Measurements from ENCODE around the gene SLC22A5. TPM values are rescaled to one million over a fixed set of nuclear protein-coding genes. Genes with fewer than 3 reads are reported as not detected.

Gene SLC22A5
- total and polyA plus RNA-seq, 11 donors = 7.5 to 50.1 (median 13.5) TPM

DNA sequence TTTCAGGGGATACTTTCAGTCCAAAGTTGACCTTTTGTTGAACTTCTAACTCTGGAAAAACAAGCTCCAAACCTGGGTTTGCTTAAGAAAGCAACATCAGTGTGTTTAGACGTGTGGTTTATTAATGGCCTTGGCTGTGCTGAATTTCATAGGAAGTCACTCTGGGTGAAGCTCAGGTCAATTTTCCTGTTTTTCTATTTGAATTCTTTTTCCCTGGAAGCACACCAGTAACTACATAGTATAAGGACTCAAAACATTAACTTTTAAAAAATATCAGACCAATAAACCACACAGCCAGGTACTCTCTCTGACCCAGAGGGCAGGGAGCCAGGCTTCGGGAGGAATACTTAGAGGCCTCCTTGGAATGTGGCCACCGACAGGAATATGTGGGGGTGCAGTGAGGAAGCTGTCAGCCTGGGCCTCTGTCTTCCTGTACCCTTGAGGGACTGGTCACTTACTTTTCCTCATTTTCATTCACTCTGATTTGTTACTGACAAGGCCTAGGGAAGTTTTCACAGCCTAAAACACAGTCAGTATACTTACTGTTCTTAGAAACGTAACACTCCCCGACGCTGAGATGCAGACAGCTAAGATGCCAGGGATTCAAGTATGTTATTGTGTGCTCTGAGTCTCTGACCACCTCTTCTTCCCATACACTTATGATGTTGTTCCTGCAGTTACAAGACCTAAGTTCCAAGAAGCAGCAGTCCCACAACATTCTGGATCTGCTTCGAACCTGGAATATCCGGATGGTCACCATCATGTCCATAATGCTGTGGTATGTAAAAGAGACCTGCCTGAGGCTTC is 18.9 kb downstream of the SLC22A5 start:
- Histone ChIP-seq H3K4me1 (peaks cover 0 to 63% (median 49%) of the 10 kb centered on the region in 12 donors), H3K27me3 (no peaks in the 10 kb centered on the region), H3K9me3 (no peaks in the 10 kb centered on the region), H3K36me3 (peaks cover 0 to 31% (median 13%) of the 10 kb centered on the region in 9 donors), H3K27ac (peak overlapping the region; percentile 69 to 90 (median 86)), H3K4me3 (no peak overlapping the region)
- TF ChIP-seq, protein P1, sequence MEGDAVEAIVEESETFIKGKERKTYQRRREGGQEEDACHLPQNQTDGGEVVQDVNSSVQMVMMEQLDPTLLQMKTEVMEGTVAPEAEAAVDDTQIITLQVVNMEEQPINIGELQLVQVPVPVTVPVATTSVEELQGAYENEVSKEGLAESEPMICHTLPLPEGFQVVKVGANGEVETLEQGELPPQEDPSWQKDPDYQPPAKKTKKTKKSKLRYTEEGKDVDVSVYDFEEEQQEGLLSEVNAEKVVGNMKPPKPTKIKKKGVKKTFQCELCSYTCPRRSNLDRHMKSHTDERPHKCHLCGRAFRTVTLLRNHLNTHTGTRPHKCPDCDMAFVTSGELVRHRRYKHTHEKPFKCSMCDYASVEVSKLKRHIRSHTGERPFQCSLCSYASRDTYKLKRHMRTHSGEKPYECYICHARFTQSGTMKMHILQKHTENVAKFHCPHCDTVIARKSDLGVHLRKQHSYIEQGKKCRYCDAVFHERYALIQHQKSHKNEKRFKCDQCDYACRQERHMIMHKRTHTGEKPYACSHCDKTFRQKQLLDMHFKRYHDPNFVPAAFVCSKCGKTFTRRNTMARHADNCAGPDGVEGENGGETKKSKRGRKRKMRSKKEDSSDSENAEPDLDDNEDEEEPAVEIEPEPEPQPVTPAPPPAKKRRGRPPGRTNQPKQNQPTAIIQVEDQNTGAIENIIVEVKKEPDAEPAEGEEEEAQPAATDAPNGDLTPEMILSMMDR (IDR thresholded peaks at IDR 0.05) = no peak
- no peak for TF ChIP-seq POLR2A (IDR thresholded peaks at IDR 0.05)
- DNase-seq = peak in 2 of 5 donors; percentile 55 to 57
- WGBS, 4 donors = 35 to 49% (median 42%) methylated on average over 8 of the region's 8 CpGs
- intact Hi-C loops (cut with DNase I) = loop anchor here in 7 of 10 donors (2.0 to 10.0 kb wide), 8 partner anchors 20 to 496 kb away; partner anchors contain the start of gene IL3 (in 2 of the 7)
- peak in 1 of 4 donors; percentile 21 for ATAC-seq

DNA sequence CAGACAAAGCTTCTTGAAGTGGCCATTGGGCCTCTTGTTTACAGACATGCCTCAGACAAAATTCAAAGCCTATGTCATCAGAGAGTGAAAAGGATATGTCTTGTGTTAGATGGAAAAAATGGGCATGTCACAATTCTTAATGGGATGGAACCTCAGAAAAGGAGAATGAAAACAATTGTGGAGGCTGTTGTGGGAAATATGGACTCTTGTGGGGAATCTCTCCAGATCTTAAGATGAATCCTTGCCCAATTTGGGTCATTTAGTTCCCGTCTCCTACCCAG is 19.5 kb downstream of the SLC22A5 start:
- WGBS, 4 donors = 83 to 92% (median 89%) methylated on average over 1 of the region's 1 CpG
- peak overlapping the region; percentile 55 to 90 (median 86) for H3K27ac ChIP-seq
- peaks cover 0 to 36% (median 18%) of the 10 kb centered on the region in 9 donors for H3K36me3 ChIP-seq
- no peak for ATAC-seq
- DNase-seq = no peak
- intact Hi-C loops (cut with DNase I) = loop anchor here in 7 of 10 donors (2.0 to 10.0 kb wide), 8 partner anchors 20 to 496 kb away; partner anchors contain the start of gene IL3 (in 2 of the 7)
- H3K27me3 ChIP-seq = no peaks in the 10 kb centered on the region
- peaks cover 0 to 63% (median 49%) of the 10 kb centered on the region in 12 donors for H3K4me1 ChIP-seq
- no peak overlapping the region for H3K4me3 ChIP-seq
- no peaks in the 10 kb centered on the region for H3K9me3 ChIP-seq
- no peak for TF ChIP-seq POLR2A (IDR thresholded peaks at IDR 0.05)
- TF ChIP-seq, protein P1 (IDR thresholded peaks at IDR 0.05) = no peak

DNA sequence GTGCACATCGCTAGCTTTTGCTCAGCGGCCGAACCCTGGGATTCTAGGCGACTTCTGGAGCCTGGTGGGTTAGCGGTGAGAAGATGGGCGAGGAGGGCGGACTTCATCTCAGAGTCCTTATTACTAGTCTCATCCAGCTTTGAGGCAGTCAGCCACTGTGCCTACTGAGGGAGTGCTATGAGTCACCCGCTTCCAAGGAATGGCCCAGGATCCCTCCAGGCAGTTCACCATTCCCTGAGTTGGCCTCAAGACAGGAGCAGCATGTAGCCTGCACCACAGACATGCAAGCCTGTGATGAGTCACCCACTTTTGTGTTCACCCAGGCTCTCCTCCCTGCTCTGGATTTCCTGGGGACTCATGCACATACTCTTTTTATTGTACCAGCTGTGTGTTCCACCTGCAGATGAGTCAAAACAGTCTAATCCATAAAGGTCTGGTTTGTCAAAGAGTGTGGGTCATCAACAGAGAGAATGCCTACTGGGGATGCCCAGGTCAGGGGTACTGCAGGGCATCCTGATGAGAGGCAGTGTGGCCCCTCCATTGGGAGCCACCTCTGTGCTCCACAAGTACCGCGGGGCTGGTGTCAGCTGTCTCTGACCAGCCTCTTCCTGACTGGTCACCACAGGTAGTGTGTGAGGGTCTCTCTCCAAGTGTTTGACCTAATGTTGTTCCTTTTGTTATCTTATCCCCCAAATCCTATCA is 20.2 kb downstream of the SLC22A5 start:
- H3K9me3 ChIP-seq = no peaks in the 10 kb centered on the region
- H3K27ac ChIP-seq = peak overlapping the region in 9 of 12 donors; percentile 77 to 90 (median 86)
- intact Hi-C loops (cut with DNase I) = loop anchor here in 7 of 10 donors (2.0 to 10.0 kb wide), 8 partner anchors 19 to 495 kb away; partner anchors contain the start of gene IL3 (in 2 of the 7)
- TF ChIP-seq POLR2A (IDR thresholded peaks at IDR 0.05) = no peak
- TF ChIP-seq, protein P1 (IDR thresholded peaks at IDR 0.05) = no peak
- no peak overlapping the region for H3K4me3 ChIP-seq
- DNase-seq (peak in 1 of 5 donors; percentile 78), ATAC-seq (peak in 2 of 4 donors; percentile 12 to 25)
- 96 to 97% (median 97%) methylated on average over 9 to 10 of the region's 10 CpGs for WGBS, 4 donors
- H3K27me3 ChIP-seq = no peaks in the 10 kb centered on the region
- H3K36me3 ChIP-seq = peaks cover 0 to 36% (median 20%) of the 10 kb centered on the region in 9 donors
- H3K4me1 ChIP-seq = peaks cover 0 to 63% (median 49%) of the 10 kb centered on the region in 12 donors

DNA sequence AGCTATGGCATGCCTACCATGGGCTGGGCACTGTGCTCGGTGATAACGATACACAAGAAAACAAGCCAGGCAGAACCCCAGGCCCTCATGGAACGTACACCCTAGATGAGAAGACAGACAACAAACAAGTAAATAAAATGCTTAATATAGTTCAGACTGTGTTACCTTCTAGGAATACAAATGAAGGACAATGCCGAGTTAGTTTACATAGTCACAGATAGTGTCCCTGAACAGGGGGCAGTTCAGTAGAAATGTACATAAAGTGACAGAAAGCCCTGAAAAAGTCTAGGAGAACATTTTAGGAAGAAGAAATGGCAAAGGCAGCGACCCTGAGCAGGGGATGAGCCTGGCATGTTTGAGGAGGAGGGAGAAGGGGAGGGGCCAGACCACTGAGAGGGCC is 21.7 kb downstream of the SLC22A5 start:
- Histone ChIP-seq H3K27ac (no peak overlapping the region), H3K36me3 (peaks cover 0 to 46% (median 26%) of the 10 kb centered on the region in 9 donors), H3K4me3 (no peak overlapping the region), H3K9me3 (no peaks in the 10 kb centered on the region), H3K27me3 (no peaks in the 10 kb centered on the region), H3K4me1 (peaks cover 0 to 48% (median 41%) of the 10 kb centered on the region in 12 donors)
- intact Hi-C loops (cut with DNase I) = loop anchor here in 1 of 10 donors (2.0 kb wide), 1 partner anchor 18 kb away; no protein-coding TSS in a partner anchor
- ATAC-seq = no peak
- TF ChIP-seq, protein P1 (IDR thresholded peaks at IDR 0.05) = no peak
- no peak for TF ChIP-seq POLR2A (IDR thresholded peaks at IDR 0.05)
- DNase-seq = no peak
- WGBS, 4 donors = 76 to 95% (median 89%) methylated on average over 5 of the region's 5 CpGs

Data from heart left ventricle (tissue), 16 donors.